Measurements from ENCODE around the gene PTPN23.

DNA sequence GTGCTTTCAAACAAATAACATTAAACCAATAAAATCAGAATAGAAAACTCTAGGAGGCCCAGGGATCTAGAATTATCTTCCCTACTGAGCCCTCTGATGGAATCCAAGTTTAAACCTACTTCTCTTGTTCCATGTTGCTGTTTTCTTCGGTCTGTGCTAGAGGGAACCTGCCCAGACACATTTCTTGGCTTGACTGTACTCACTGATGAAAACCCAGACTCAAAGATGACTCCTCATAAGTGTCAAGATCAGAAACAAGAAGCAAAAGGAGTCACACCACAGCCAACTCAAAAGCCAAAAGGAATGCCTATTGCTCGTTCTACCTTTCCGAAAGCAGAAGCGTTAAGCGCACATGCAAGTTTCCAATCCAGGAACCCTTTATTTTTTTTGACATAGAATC, 63.3 kb downstream of the PTPN23 start:
- TF ChIP-seq EZH2 (IDR thresholded peaks at IDR 0.05) (no peak), POLR2AphosphoS5 (IDR thresholded peaks at IDR 0.05; ENCODE audit: borderline replicate concordance, low read depth, low read length) (no peak), FOXP2 (optimal IDR thresholded peaks at IDR 0.05; ENCODE audit: control extremely low read depth, extremely low read length, insufficient read depth) (no peak)

Data from SK-N-MC (cell line).